Measurements from ENCODE around the gene ODAD4. TPM values are rescaled to one million over a fixed set of nuclear protein-coding genes. Genes with fewer than 3 reads are reported as not detected.

The ODAD4 gene
- total and polyA plus RNA-seq, 2 donors from 2014 or later: 4.6 to 6.0 TPM

DNA sequence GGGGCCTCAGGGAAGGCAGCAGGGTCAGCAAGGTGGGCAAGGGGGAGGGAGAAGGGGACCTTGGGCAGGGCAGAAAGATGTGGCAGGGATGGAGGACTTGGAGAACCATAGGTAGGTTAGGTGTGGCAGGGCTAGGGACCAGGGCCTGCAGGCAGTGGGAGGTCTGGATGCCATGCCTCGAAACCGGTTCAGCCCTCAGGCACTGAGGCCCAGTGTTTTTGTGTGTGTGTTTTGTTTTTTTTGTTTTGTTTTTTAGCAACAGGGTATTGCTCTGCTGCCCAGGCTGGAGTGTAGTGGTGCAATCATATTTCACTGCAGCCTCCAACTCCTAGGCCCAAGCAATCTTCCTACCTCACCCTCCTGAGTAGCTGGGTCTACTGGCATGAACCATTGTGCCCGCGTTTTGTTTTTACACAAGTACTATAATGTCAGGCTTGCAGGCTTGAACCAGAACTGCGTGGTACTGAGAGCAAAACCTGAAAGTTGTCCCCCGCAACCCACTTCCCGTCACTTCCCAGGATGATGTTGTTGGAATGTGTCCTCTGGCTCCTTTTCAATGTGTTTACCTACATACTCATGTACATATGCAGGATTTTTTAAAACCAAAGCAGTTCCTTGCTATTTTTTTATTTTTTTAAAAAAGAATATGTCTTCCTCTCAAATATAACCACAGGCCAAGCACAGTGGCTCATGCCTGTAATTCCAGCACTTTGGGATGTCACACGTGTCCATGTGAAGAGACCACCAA is 12.4 kb downstream of the ODAD4 start:
- Histone ChIP-seq H3K27ac (ENCODE audit: low read depth in 2 of 2, low read length in 2 of 2) (no peak overlapping the region), H3K27me3 (ENCODE audit: control insufficient read depth, insufficient read depth, low read length) (no peaks in the 10 kb centered on the region), H3K9me3 (ENCODE audit: control insufficient read depth in 2 of 3, insufficient read depth in 1 of 3, low read length in 3 of 3) (no peaks in the 10 kb centered on the region), H3K4me3 (ENCODE audit: low read length in 3 of 3) (no peak overlapping the region), H3K36me3 (ENCODE audit: control insufficient read depth in 2 of 3, insufficient read depth in 3 of 3, low read length in 3 of 3) (no peaks in the 10 kb centered on the region), H3K9ac (ENCODE audit: low read length in 3 of 3) (no peak overlapping the region), H3K4me1 (ENCODE audit: control insufficient read depth in 2 of 3, insufficient read depth in 2 of 3, low read depth in 1 of 3, low read length in 3 of 3) (peaks cover 0 to 15% (median 8%) of the 10 kb centered on the region in 3 donors)
- FAIRE-seq (no peak), DNase-seq (no peak)
- TF ChIP-seq, protein P1, sequence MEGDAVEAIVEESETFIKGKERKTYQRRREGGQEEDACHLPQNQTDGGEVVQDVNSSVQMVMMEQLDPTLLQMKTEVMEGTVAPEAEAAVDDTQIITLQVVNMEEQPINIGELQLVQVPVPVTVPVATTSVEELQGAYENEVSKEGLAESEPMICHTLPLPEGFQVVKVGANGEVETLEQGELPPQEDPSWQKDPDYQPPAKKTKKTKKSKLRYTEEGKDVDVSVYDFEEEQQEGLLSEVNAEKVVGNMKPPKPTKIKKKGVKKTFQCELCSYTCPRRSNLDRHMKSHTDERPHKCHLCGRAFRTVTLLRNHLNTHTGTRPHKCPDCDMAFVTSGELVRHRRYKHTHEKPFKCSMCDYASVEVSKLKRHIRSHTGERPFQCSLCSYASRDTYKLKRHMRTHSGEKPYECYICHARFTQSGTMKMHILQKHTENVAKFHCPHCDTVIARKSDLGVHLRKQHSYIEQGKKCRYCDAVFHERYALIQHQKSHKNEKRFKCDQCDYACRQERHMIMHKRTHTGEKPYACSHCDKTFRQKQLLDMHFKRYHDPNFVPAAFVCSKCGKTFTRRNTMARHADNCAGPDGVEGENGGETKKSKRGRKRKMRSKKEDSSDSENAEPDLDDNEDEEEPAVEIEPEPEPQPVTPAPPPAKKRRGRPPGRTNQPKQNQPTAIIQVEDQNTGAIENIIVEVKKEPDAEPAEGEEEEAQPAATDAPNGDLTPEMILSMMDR (IDR thresholded peaks at IDR 0.05; ENCODE audit: borderline replicate concordance, extremely low read depth, insufficient read depth): no peak
- intact Hi-C loops (cut with DNase I): no loop called here

DNA sequence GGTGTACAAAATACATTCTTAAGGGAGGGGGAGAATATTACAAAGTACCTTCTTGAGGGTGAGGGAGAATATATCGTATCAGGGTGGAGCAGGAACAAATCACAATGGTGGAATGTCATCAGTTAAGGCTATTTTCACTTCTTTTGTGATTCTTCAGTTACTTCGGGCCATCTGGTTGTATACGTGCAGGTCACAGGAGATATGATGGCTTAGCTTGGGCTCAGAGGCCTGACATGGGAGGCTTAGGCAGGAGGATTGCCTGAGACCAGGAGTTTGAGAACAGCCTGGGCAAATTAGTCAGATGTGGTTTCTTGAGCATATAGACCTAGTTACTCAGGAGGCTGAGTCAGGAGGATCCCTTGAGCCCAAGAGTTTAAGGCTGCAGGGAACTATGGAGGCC is 13.1 kb downstream of the ODAD4 start:
- no peaks in the 10 kb centered on the region for H3K9me3 ChIP-seq (ENCODE audit: control insufficient read depth in 2 of 3, insufficient read depth in 1 of 3, low read length in 3 of 3)
- no peaks in the 10 kb centered on the region for H3K36me3 ChIP-seq (ENCODE audit: control insufficient read depth in 2 of 3, insufficient read depth in 3 of 3, low read length in 3 of 3)
- peaks cover 0 to 11% (median 5%) of the 10 kb centered on the region in 3 donors for H3K4me1 ChIP-seq (ENCODE audit: control insufficient read depth in 2 of 3, insufficient read depth in 2 of 3, low read depth in 1 of 3, low read length in 3 of 3)
- TF ChIP-seq, protein P1 (IDR thresholded peaks at IDR 0.05; ENCODE audit: borderline replicate concordance, extremely low read depth, insufficient read depth): no peak
- no peak overlapping the region for H3K4me3 ChIP-seq (ENCODE audit: low read length in 3 of 3)
- DNase-seq: no peak
- no peaks in the 10 kb centered on the region for H3K27me3 ChIP-seq (ENCODE audit: control insufficient read depth, insufficient read depth, low read length)
- H3K27ac ChIP-seq (ENCODE audit: low read depth in 2 of 2, low read length in 2 of 2): no peak overlapping the region
- intact Hi-C loops (cut with DNase I): no loop called here
- no peak overlapping the region for H3K9ac ChIP-seq (ENCODE audit: low read length in 3 of 3)
- no peak for FAIRE-seq

DNA sequence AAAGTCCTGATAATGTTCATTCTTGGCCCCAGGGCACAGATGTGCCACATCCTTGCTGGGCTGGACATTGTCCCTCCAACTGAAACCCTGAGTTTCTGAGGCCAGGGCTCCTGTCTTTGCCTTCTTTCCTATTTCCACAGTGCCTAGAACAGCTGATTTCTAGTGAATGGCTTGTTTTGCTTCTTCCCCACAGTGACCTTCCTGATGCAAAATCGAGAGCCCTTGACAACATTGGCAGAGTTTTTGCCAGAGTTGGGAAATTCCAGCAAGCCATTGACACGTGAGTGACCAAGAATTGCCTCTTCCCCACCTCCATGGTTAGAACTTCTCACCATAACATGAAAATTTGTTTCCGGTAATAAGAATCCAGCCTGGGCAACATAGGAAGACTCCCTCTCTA is 14.5 kb downstream of the ODAD4 start:
- Histone ChIP-seq H3K4me3 (ENCODE audit: low read length in 3 of 3) (no peak overlapping the region), H3K27ac (ENCODE audit: low read depth in 2 of 2, low read length in 2 of 2) (no peak overlapping the region), H3K9me3 (ENCODE audit: control insufficient read depth in 2 of 3, insufficient read depth in 1 of 3, low read length in 3 of 3) (no peaks in the 10 kb centered on the region), H3K27me3 (ENCODE audit: control insufficient read depth, insufficient read depth, low read length) (no peaks in the 10 kb centered on the region), H3K36me3 (ENCODE audit: control insufficient read depth in 2 of 3, insufficient read depth in 3 of 3, low read length in 3 of 3) (peaks cover 0 to 2% (median 2%) of the 10 kb centered on the region in 3 donors), H3K4me1 (ENCODE audit: control insufficient read depth in 2 of 3, insufficient read depth in 2 of 3, low read depth in 1 of 3, low read length in 3 of 3) (peaks cover 0 to 5% (median 2%) of the 10 kb centered on the region in 3 donors), H3K9ac (ENCODE audit: low read length in 3 of 3) (no peak overlapping the region)
- intact Hi-C loops (cut with DNase I): no loop called here
- DNase-seq (no peak), FAIRE-seq (no peak)
- TF ChIP-seq, protein P1 (IDR thresholded peaks at IDR 0.05; ENCODE audit: borderline replicate concordance, extremely low read depth, insufficient read depth): no peak

Data from kidney (tissue), 14 donors.